Neuronal stem cell (in vitro differentiated cells): ENCODE data around the gene TBC1D13.

Source experiments
- DNase-seq: peaks from one replicate; pipeline ENCODE4 v3.0.0-alpha.2; 2013; ENCODE audit warnings: low spot score
- H2AFZ ChIP-seq: one replicate; pipeline ENCODE4 v1.6.1; 2013; ENCODE audit warnings: mild to moderate bottlenecking, low read length, inconsistent platforms
- H2AK5ac ChIP-seq: 2 replicates; pipeline ENCODE4 v1.6.1; 2013; ENCODE audit warnings: low read depth, mild to moderate bottlenecking, inconsistent platforms, low read length, moderate library complexity, mixed read lengths
- H2BK120ac ChIP-seq: 2 replicates; pipeline ENCODE4 v1.6.1; 2013; ENCODE audit warnings: low read depth, mild to moderate bottlenecking, inconsistent platforms, low read length, moderate library complexity, mixed read lengths
- H2BK12ac ChIP-seq: one replicate; pipeline ENCODE4 v1.6.1; 2013; ENCODE audit warnings: low read length, inconsistent platforms
- H2BK15ac ChIP-seq: 2 replicates; pipeline ENCODE4 v1.6.1; 2013; ENCODE audit warnings: mild to moderate bottlenecking, low read length, inconsistent platforms, mixed read lengths
- H2BK5ac ChIP-seq: one replicate; pipeline ENCODE4 v1.6.1; 2013; ENCODE audit warnings: inconsistent platforms, mild to moderate bottlenecking, low read length, moderate library complexity
- H3K14ac ChIP-seq: one replicate; pipeline ENCODE4 v1.6.1; 2013; ENCODE audit warnings: low read length, inconsistent platforms
- H3K18ac ChIP-seq: 2 replicates; pipeline ENCODE4 v1.6.1; 2013; ENCODE audit warnings: low read length, inconsistent platforms
- H3K23ac ChIP-seq: 2 replicates; pipeline ENCODE4 v1.6.1; 2013; ENCODE audit warnings: low read depth, mild to moderate bottlenecking, mixed read lengths, low read length, inconsistent platforms; ENCODE audit not compliant: poor library complexity
- H3K27ac ChIP-seq: replicated peaks from 3 replicates; pipeline ENCODE4 v1.5.1; 2013; ENCODE audit warnings: low read length, inconsistent platforms
- H3K27me3 ChIP-seq, 3 experiments: 2 replicates each; pipeline ENCODE4 v1.6.1; 2013; ENCODE audit warnings: low read length in 3 of 3, mild to moderate bottlenecking in 2 of 3, inconsistent platforms in 1 of 3, low read depth in 1 of 3, mixed read lengths in 1 of 3, moderate library complexity in 1 of 3; ENCODE audit not compliant: control insufficient read depth in 3 of 3, insufficient read depth in 3 of 3
- H3K36me3 ChIP-seq, 2 donors: replicated peaks in 1 of 2; 2 replicates each; pipeline ENCODE4 v1.6.1; 2013; ENCODE audit warnings: low read length in 2 of 2; ENCODE audit not compliant: control insufficient read depth in 2 of 2, insufficient read depth in 2 of 2
- H3K4ac ChIP-seq: 2 replicates; pipeline ENCODE4 v1.6.1; 2013; ENCODE audit warnings: inconsistent platforms, mild to moderate bottlenecking, low read length, moderate library complexity
- H3K4me1 ChIP-seq, 2 donors: 1 replicate in 1 of 2; 2 replicates in 1 of 2; pipeline ENCODE4 v1.6.1; 2013; ENCODE audit warnings: low read length in 2 of 2, low read depth in 1 of 2; ENCODE audit not compliant: control insufficient read depth in 2 of 2, insufficient read depth in 1 of 2
- H3K4me2 ChIP-seq: one replicate; pipeline ENCODE4 v1.6.1; 2013; ENCODE audit warnings: mild to moderate bottlenecking, low read length, inconsistent platforms; ENCODE audit not compliant: insufficient read depth, poor library complexity, severe bottlenecking
- H3K4me3 ChIP-seq, 2 donors: 2 replicates each; pipeline ENCODE4 v1.5.1; 2013; ENCODE audit warnings: low read length in 2 of 2, mild to moderate bottlenecking in 2 of 2, inconsistent platforms in 1 of 2, moderate library complexity in 1 of 2
- H3K79me1 ChIP-seq: one replicate; pipeline ENCODE4 v1.6.1; 2013; ENCODE audit warnings: low read depth, mild to moderate bottlenecking, inconsistent platforms, low read length, moderate library complexity
- H3K9ac ChIP-seq: one replicate; pipeline ENCODE4 v1.6.1; 2013; ENCODE audit warnings: mild to moderate bottlenecking, low read depth, low read length, inconsistent platforms; ENCODE audit not compliant: poor library complexity
- H3K9me3 ChIP-seq, 2 donors: replicated peaks in 1 of 2; 2 replicates each; pipeline versions ENCODE3 to v1.6.1; 2013; ENCODE audit warnings: low read length in 2 of 2, mild to moderate bottlenecking in 2 of 2, inconsistent platforms in 1 of 2, low read depth in 1 of 2, mixed read lengths in 1 of 2, moderate library complexity in 1 of 2; ENCODE audit not compliant: control insufficient read depth in 2 of 2, insufficient read depth in 1 of 2
- H4K8ac ChIP-seq: one replicate; pipeline ENCODE4 v1.6.1; 2013; ENCODE audit warnings: low read depth, mild to moderate bottlenecking, inconsistent platforms, low read length, moderate library complexity
- H4K91ac ChIP-seq: one replicate; pipeline ENCODE4 v1.6.1; 2013; ENCODE audit warnings: low read length, low read depth, mild to moderate bottlenecking, inconsistent platforms; ENCODE audit not compliant: poor library complexity
- WGBS, 2 donors: extraction: QIAGEN DNeasy Blood & Tissue Kit; methylation state at CpG; one replicate each; pipeline ENCODE4 v1.1.7; 2013; ENCODE audit warnings: missing lambda C conversion rate in 2 of 2, mixed read lengths in 1 of 2; ENCODE audit not compliant: insufficient read length in 2 of 2, insufficient replicate concordance in 1 of 2; ENCODE audit errors: extremely low coverage in 2 of 2; 5-methylcytosine and 5-hydroxymethylcytosine counted together

TBC1D13 gene

DNA sequence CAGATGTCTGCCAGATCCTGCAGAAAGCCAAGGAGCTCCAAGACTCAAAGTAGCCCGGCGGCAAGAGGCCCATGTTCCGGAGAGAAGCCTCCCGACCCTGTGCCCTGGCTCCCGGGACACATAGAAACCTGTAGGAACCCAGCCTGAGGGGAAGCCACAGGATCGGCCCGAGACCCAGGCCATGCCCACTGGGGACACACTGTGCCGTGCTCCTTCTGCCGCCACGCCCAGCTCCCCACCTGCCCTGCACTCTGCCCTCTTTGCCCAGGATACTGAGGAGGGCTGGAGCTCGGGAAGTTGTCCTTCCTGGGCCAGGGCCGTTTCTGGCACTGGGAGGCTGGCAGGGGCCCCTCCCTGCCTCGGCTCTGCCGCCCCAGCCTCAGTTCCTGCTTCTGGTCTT lies 20.8 kb downstream of the TBC1D13 start:
- Histone ChIP-seq H3K4me3 (no peak overlapping the region), H3K4me1 (no peaks in the 10 kb centered on the region), H3K36me3 (peaks cover 27 to 61% of the 10 kb centered on the region in 2 donors), H2AK5ac (no peak overlapping the region), H2BK120ac (no peak overlapping the region), H2BK15ac (no peak overlapping the region), H3K14ac (no peak overlapping the region), H3K27me3 (no peaks in the 10 kb centered on the region), H4K91ac (no peak overlapping the region), H3K9ac (no peak overlapping the region), H3K27ac (no peak overlapping the region), H3K18ac (no peak overlapping the region), H2BK5ac (no peak overlapping the region), H2BK12ac (no peak overlapping the region), H2AFZ (no peak overlapping the region), H3K9me3 (no peaks in the 10 kb centered on the region), H4K8ac (no peak overlapping the region), H3K4ac (no peak overlapping the region), H3K23ac (no peak overlapping the region), H3K4me2 (no peak overlapping the region), H3K79me1 (no peaks in the 10 kb centered on the region)
- WGBS, 2 donors: no CpG with 5 or more reads among the region's 14 CpGs
- DNase-seq: no peak

DNA sequence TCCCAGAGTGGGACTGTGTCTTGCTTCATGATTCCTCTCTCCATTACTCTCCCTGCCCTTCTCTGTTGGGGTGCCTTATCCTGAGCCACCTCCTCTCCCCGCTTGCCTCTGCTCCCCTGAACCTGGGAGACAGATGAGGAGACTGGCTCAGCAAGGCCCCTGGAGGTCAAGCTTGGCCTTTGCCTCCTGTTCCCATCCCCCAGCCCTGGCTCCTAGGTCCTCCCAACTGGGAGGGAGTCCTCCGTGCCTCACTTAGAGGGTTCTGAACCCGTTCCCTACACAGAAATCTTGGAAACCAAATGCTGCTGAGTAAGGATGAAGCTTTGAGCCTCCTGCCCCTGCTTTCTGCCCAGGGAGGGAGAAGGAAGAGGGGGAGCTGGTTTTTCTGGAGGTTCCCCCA lies 21.5 kb downstream of the TBC1D13 start:
- H3K4ac ChIP-seq: no peak overlapping the region
- no peak overlapping the region for H3K4me2 ChIP-seq
- H3K4me3 ChIP-seq: no peak overlapping the region
- no peak overlapping the region for H2AK5ac ChIP-seq
- H3K9ac ChIP-seq: no peak overlapping the region
- no peak for DNase-seq
- H3K27me3 ChIP-seq: no peaks in the 10 kb centered on the region
- no peaks in the 10 kb centered on the region for H3K4me1 ChIP-seq
- H3K9me3 ChIP-seq: no peaks in the 10 kb centered on the region
- H2BK5ac ChIP-seq: no peak overlapping the region
- no CpG with 5 or more reads among the region's 3 CpGs for WGBS, 2 donors
- H2BK120ac ChIP-seq: no peak overlapping the region
- no peak overlapping the region for H2AFZ ChIP-seq
- no peak overlapping the region for H4K91ac ChIP-seq
- H3K23ac ChIP-seq: no peak overlapping the region
- H3K14ac ChIP-seq: no peak overlapping the region
- no peak overlapping the region for H3K27ac ChIP-seq
- H3K79me1 ChIP-seq: no peaks in the 10 kb centered on the region
- no peak overlapping the region for H3K18ac ChIP-seq
- peaks cover 21 to 54% of the 10 kb centered on the region in 2 donors for H3K36me3 ChIP-seq
- H2BK12ac ChIP-seq: no peak overlapping the region
- H2BK15ac ChIP-seq: no peak overlapping the region
- no peak overlapping the region for H4K8ac ChIP-seq

GRCh38 chr9:128809036-128809599 lies 22.1 kb downstream of the TBC1D13 start:
- H3K18ac ChIP-seq: no peak overlapping the region
- H2AK5ac ChIP-seq: no peak overlapping the region
- H4K91ac ChIP-seq: no peak overlapping the region
- no peak overlapping the region for H2BK15ac ChIP-seq
- H2AFZ ChIP-seq: no peak overlapping the region
- no peak overlapping the region for H3K9ac ChIP-seq
- no peak overlapping the region for H3K23ac ChIP-seq
- H3K27me3 ChIP-seq: no peaks in the 10 kb centered on the region
- no CpG with 5 or more reads among the region's 12 CpGs for WGBS, 2 donors
- no peaks in the 10 kb centered on the region for H3K4me1 ChIP-seq
- DNase-seq: no peak
- no peak overlapping the region for H3K4ac ChIP-seq
- H2BK120ac ChIP-seq: no peak overlapping the region
- H3K79me1 ChIP-seq: no peaks in the 10 kb centered on the region
- H3K4me3 ChIP-seq: no peak overlapping the region
- H3K27ac ChIP-seq: no peak overlapping the region
- H3K14ac ChIP-seq: no peak overlapping the region
- no peak overlapping the region for H2BK5ac ChIP-seq
- peaks cover 17 to 48% of the 10 kb centered on the region in 2 donors for H3K36me3 ChIP-seq
- no peaks in the 10 kb centered on the region for H3K9me3 ChIP-seq
- no peak overlapping the region for H2BK12ac ChIP-seq
- H3K4me2 ChIP-seq: no peak overlapping the region
- no peak overlapping the region for H4K8ac ChIP-seq

DNA sequence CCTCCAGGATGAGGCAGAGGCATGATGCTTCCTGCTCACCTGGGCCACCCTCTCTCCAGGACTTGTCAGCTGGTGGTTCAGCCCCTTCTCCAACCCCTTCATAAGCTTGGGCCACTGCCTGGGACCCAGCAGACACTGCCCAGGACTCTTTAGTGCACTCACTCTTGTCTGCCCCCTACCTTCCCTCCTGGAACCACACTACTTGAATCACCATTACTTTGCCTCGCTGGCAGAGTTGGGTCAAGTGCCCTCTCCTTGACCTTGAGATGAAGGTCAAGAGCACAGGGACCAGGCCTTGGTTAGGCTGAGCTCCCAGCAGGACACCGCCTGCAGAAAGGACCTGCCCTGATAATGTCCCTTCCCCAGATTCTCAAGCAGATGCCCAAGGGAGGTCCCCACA lies 22.8 kb downstream of the TBC1D13 start:
- H2BK15ac ChIP-seq: no peak overlapping the region
- H3K23ac ChIP-seq: no peak overlapping the region
- no peaks in the 10 kb centered on the region for H3K27me3 ChIP-seq
- H3K79me1 ChIP-seq: no peaks in the 10 kb centered on the region
- no peak overlapping the region for H4K91ac ChIP-seq
- peaks cover 17 to 44% of the 10 kb centered on the region in 2 donors for H3K36me3 ChIP-seq
- no CpG with 5 or more reads among the region's 2 CpGs for WGBS, 2 donors
- H4K8ac ChIP-seq: no peak overlapping the region
- no peak overlapping the region for H3K14ac ChIP-seq
- no peaks in the 10 kb centered on the region for H3K9me3 ChIP-seq
- no peak overlapping the region for H3K4ac ChIP-seq
- DNase-seq: no peak
- H2BK12ac ChIP-seq: no peak overlapping the region
- H3K27ac ChIP-seq: no peak overlapping the region
- no peaks in the 10 kb centered on the region for H3K4me1 ChIP-seq
- no peak overlapping the region for H3K9ac ChIP-seq
- H2BK120ac ChIP-seq: no peak overlapping the region
- H2AK5ac ChIP-seq: no peak overlapping the region
- H3K4me2 ChIP-seq: no peak overlapping the region
- no peak overlapping the region for H3K18ac ChIP-seq
- H3K4me3 ChIP-seq: no peak overlapping the region
- no peak overlapping the region for H2AFZ ChIP-seq
- no peak overlapping the region for H2BK5ac ChIP-seq
